GM19025 (cell line): Measurements from ENCODE around the gene SQSTM1.

Experiments
- ATAC-seq: cut with Tn5 transposase; IDR thresholded peaks from one replicate; pipeline ENCODE4 v1.9.1; 2021; ENCODE audit warnings: mild to moderate bottlenecking, low read depth, moderate library complexity; ENCODE audit not compliant: unreplicated experiment

SQSTM1 gene

GRCh38 chr5:179805070-179805528 lies 15.6 kb upstream of the SQSTM1 start:
- no peak for ATAC-seq

- ATAC-seq = peak; percentile 17
Observed at GRCh38 chr5:179805529-179806249, 15.0 kb upstream of the SQSTM1 start.

GRCh38 chr5:179806250-179807048 lies 14.3 kb upstream of the SQSTM1 start, which contains the start of gene MGAT4B:
TSS of gene MGAT4B (minus strand) at chr5:179806866. CDS start at chr5:179806583, 283 bp downstream.
- peak; percentile 72 for ATAC-seq

- no peak for ATAC-seq
Observed at GRCh38 chr5:179812135-179812825, 8.4 kb upstream of the SQSTM1 start.

- no peak for ATAC-seq
Observed at GRCh38 chr5:179812997-179813607, 7.6 kb upstream of the SQSTM1 start.

GRCh38 chr5:179814090-179814489 lies 6.6 kb upstream of the SQSTM1 start:
- ATAC-seq = no peak

GRCh38 chr5:179815491-179816249 lies 5.0 kb upstream of the SQSTM1 start:
- no peak for ATAC-seq

GRCh38 chr5:179816401-179816795 lies 4.3 kb upstream of the SQSTM1 start:
- no peak for ATAC-seq

- no peak for ATAC-seq
Observed at GRCh38 chr5:179816796-179817469, 3.8 kb upstream of the SQSTM1 start.

GRCh38 chr5:179817470-179817840 lies 3.2 kb upstream of the SQSTM1 start:
- ATAC-seq = no peak

GRCh38 chr5:179817890-179818745 lies 2.6 kb upstream of the SQSTM1 start:
- ATAC-seq = no peak

GRCh38 chr5:179818746-179819295 lies 1.9 kb upstream of the SQSTM1 start:
- peak; percentile 57 for ATAC-seq

- ATAC-seq = no peak
Observed at GRCh38 chr5:179819296-179820126, 1.2 kb upstream of the SQSTM1 start.

GRCh38 chr5:179820127-179820482 lies 600 bp upstream of the SQSTM1 start:
- no peak for ATAC-seq

GRCh38 chr5:179821298-179822058 lies 773 bp downstream of the SQSTM1 start:
- ATAC-seq = peak; percentile 40

- no peak for ATAC-seq
Observed at GRCh38 chr5:179822059-179822432, 1.3 kb downstream of the SQSTM1 start.
